ENCODE measurements around the gene UBE2J2. TPM values are rescaled to one million over a fixed set of nuclear protein-coding genes. Genes with fewer than 3 reads are reported as not detected.
"Not testable (repeated sequence)": the region's sequence is repeated elsewhere in the genome, so short reads cannot be mapped to it uniquely, and the experiment has no call there.

UBE2J2 gene
- total RNA-seq (10 to 100 TPM; 50.6 to 57.7 TPM), total RNA-seq (31.3 to 68.6 reads per million in 2 donors)

GRCh38 chr1:1273512-1274298 lies at the start of gene UBE2J2:
Gene UBE2J2, minus strand, starts transcription at chr1:1273854. Its CDS starts 5,862 bp downstream, at chr1:1267992.
- Mint-ChIP-seq H3K27ac (peak within 1 kb of the TSS; percentile 88), H3K4me1 (peaks cover 33% of the 10 kb centered on the region), H3K4me3 (peak within 1 kb of the TSS; percentile 87), H3K36me3 (ENCODE audit: low read depth) (peaks cover 2% of the 10 kb centered on the region), H3K27me3 (no peaks in the 10 kb centered on the region)
- DNase-seq (peak; percentile 86 to 92 (median 91)), ATAC-seq (peak; percentile 98)
- H3K9me3 ChIP-seq (ENCODE audit: control insufficient read depth, low read length, poor library complexity, severe bottlenecking): no peaks in the 10 kb centered on the region

GRCh38 chr1:1322952-1323351 lies 49.3 kb upstream of the UBE2J2 start:
- peaks cover 4% of the 10 kb centered on the region for H3K36me3 Mint-ChIP-seq (ENCODE audit: low read depth)
- DNase-seq (no peak), ATAC-seq (no peak)
- peak overlapping the region; percentile 88 for H3K27ac Mint-ChIP-seq
- no peaks in the 10 kb centered on the region for H3K9me3 ChIP-seq (ENCODE audit: control insufficient read depth, low read length, poor library complexity, severe bottlenecking)
- H3K4me3 Mint-ChIP-seq: peak overlapping the region; percentile 94
- peaks cover 21% of the 10 kb centered on the region for H3K4me1 Mint-ChIP-seq
- no peaks in the 10 kb centered on the region for H3K27me3 Mint-ChIP-seq

GRCh38 chr1:1322418-1322817 lies 48.8 kb upstream of the UBE2J2 start:
- DNase-seq (no peak), ATAC-seq (no peak)
- H3K4me1 Mint-ChIP-seq: peaks cover 21% of the 10 kb centered on the region
- H3K27ac Mint-ChIP-seq: peak overlapping the region; percentile 75
- H3K36me3 Mint-ChIP-seq (ENCODE audit: low read depth): peaks cover 4% of the 10 kb centered on the region
- H3K4me3 Mint-ChIP-seq: peak overlapping the region; percentile 86
- no peaks in the 10 kb centered on the region for H3K27me3 Mint-ChIP-seq
- H3K9me3 ChIP-seq (ENCODE audit: control insufficient read depth, low read length, poor library complexity, severe bottlenecking): no peaks in the 10 kb centered on the region

GRCh38 chr1:1321477-1321876 lies 47.8 kb upstream of the UBE2J2 start:
- H3K9me3 ChIP-seq (ENCODE audit: control insufficient read depth, low read length, poor library complexity, severe bottlenecking): no peaks in the 10 kb centered on the region
- Mint-ChIP-seq H3K4me1 (peaks cover 21% of the 10 kb centered on the region), H3K36me3 (ENCODE audit: low read depth) (peaks cover 4% of the 10 kb centered on the region), H3K4me3 (no peak overlapping the region), H3K27ac (peak overlapping the region; percentile 75), H3K27me3 (no peaks in the 10 kb centered on the region)
- no peak for DNase-seq
- ATAC-seq: no peak

GRCh38 chr1:1320666-1321448 lies 47.2 kb upstream of the UBE2J2 start:
- peaks cover 4% of the 10 kb centered on the region for H3K36me3 Mint-ChIP-seq (ENCODE audit: low read depth)
- peaks cover 17% of the 10 kb centered on the region for H3K4me1 Mint-ChIP-seq
- no peak overlapping the region for H3K27ac Mint-ChIP-seq
- H3K4me3 Mint-ChIP-seq: no peak overlapping the region
- no peaks in the 10 kb centered on the region for H3K27me3 Mint-ChIP-seq
- no peaks in the 10 kb centered on the region for H3K9me3 ChIP-seq (ENCODE audit: control insufficient read depth, low read length, poor library complexity, severe bottlenecking)
- ATAC-seq (no peak), DNase-seq (no peak)

GRCh38 chr1:1319646-1319941 lies 45.9 kb upstream of the UBE2J2 start:
- H3K4me1 Mint-ChIP-seq: peaks cover 15% of the 10 kb centered on the region
- no peak overlapping the region for H3K27ac Mint-ChIP-seq

GRCh38 chr1:1318777-1319645 lies 45.4 kb upstream of the UBE2J2 start:
- Mint-ChIP-seq H3K4me3 (no peak overlapping the region), H3K27me3 (no peaks in the 10 kb centered on the region), H3K4me1 (peaks cover 13% of the 10 kb centered on the region), H3K36me3 (ENCODE audit: low read depth) (peaks cover 4% of the 10 kb centered on the region), H3K27ac (no peak overlapping the region)
- no peak for ATAC-seq
- DNase-seq: no peak
- H3K9me3 ChIP-seq (ENCODE audit: control insufficient read depth, low read length, poor library complexity, severe bottlenecking): no peaks in the 10 kb centered on the region

More at GRCh38 chr1:1319646-1319941, 45.9 kb upstream of the UBE2J2 start:
- H3K9me3 ChIP-seq (ENCODE audit: control insufficient read depth, low read length, poor library complexity, severe bottlenecking): no peaks in the 10 kb centered on the region
- Mint-ChIP-seq H3K36me3 (ENCODE audit: low read depth) (peaks cover 4% of the 10 kb centered on the region), H3K27me3 (no peaks in the 10 kb centered on the region), H3K4me3 (peak overlapping the region; percentile 43)
- ATAC-seq (no peak), DNase-seq (no peak)

- H3K27ac Mint-ChIP-seq: no peak overlapping the region
- H3K36me3 Mint-ChIP-seq (ENCODE audit: low read depth): peaks cover 2% of the 10 kb centered on the region
- ATAC-seq: no peak
- peaks cover 8% of the 10 kb centered on the region for H3K4me1 Mint-ChIP-seq
- no peaks in the 10 kb centered on the region for H3K9me3 ChIP-seq (ENCODE audit: control insufficient read depth, low read length, poor library complexity, severe bottlenecking)
- DNase-seq: no peak
- H3K4me3 Mint-ChIP-seq: no peak overlapping the region
- H3K27me3 Mint-ChIP-seq: no peaks in the 10 kb centered on the region
Measured at GRCh38 chr1:1318131-1318652, 44.5 kb upstream of the UBE2J2 start.

- Mint-ChIP-seq H3K27me3 (no peaks in the 10 kb centered on the region), H3K4me1 (peaks cover 7% of the 10 kb centered on the region), H3K27ac (peak overlapping the region; percentile 41), H3K36me3 (ENCODE audit: low read depth) (peaks cover 2% of the 10 kb centered on the region), H3K4me3 (no peak overlapping the region)
- ATAC-seq (no peak), DNase-seq (no peak)
- H3K9me3 ChIP-seq (ENCODE audit: control insufficient read depth, low read length, poor library complexity, severe bottlenecking): no peaks in the 10 kb centered on the region
Measured at GRCh38 chr1:1317420-1317819, 43.8 kb upstream of the UBE2J2 start.

GRCh38 chr1:1316199-1316598 lies 42.5 kb upstream of the UBE2J2 start:
- not testable (repeated sequence) for DNase-seq; H3K36me3 Mint-ChIP-seq (ENCODE audit: low read depth); H3K4me1 Mint-ChIP-seq; H3K4me3 Mint-ChIP-seq; H3K27me3 Mint-ChIP-seq; ATAC-seq; H3K9me3 ChIP-seq (ENCODE audit: control insufficient read depth, low read length, poor library complexity, severe bottlenecking); H3K27ac Mint-ChIP-seq

- Mint-ChIP-seq H3K4me1 (peaks cover 7% of the 10 kb centered on the region), H3K4me3 (peak overlapping the region; percentile 39), H3K27me3 (no peaks in the 10 kb centered on the region), H3K36me3 (ENCODE audit: low read depth) (no peaks in the 10 kb centered on the region), H3K27ac (no peak overlapping the region)
- ATAC-seq: no peak
- H3K9me3 ChIP-seq (ENCODE audit: control insufficient read depth, low read length, poor library complexity, severe bottlenecking): no peaks in the 10 kb centered on the region
- no peak for DNase-seq
Measured at GRCh38 chr1:1315435-1315954, 41.8 kb upstream of the UBE2J2 start.

- H3K9me3 ChIP-seq (ENCODE audit: control insufficient read depth, low read length, poor library complexity, severe bottlenecking): no peaks in the 10 kb centered on the region
- DNase-seq (no peak), ATAC-seq (no peak)
- Mint-ChIP-seq H3K27ac (no peak overlapping the region), H3K36me3 (ENCODE audit: low read depth) (no peaks in the 10 kb centered on the region), H3K4me1 (peaks cover 5% of the 10 kb centered on the region), H3K27me3 (no peaks in the 10 kb centered on the region), H3K4me3 (no peak overlapping the region)
Measured at GRCh38 chr1:1314678-1315335, 41.2 kb upstream of the UBE2J2 start.
